Uterus (tissue), 2 donors: ENCODE measurements around the gene SPDYE16.
"Not testable (repeated sequence)": the region's sequence is repeated elsewhere in the genome, so short reads cannot be mapped to it uniquely, and the experiment has no call there.

Source experiments
- POLR2A ChIP-seq, 2 donors: fragments of 450-650 bp; IDR thresholded peaks; one replicate each; pipeline ENCODE4 v1.6.1; 2016; ENCODE audit warnings: antibody characterized with exemption in 2 of 2, mild to moderate bottlenecking in 1 of 2, moderate library complexity in 1 of 2
- TF ChIP-seq, protein P1 (sequence below), 4 experiments: fragments of 200-600 bp in 2 of 4; fragments of 450-650 bp in 2 of 4; sonication (generic) in 2 of 4; IDR thresholded peaks; one replicate each; pipeline ENCODE4 v1.5.1; 2016 to 2019; ENCODE audit warnings: antibody characterized with exemption in 4 of 4, mild to moderate bottlenecking in 2 of 4, moderate library complexity in 1 of 4

DNA sequence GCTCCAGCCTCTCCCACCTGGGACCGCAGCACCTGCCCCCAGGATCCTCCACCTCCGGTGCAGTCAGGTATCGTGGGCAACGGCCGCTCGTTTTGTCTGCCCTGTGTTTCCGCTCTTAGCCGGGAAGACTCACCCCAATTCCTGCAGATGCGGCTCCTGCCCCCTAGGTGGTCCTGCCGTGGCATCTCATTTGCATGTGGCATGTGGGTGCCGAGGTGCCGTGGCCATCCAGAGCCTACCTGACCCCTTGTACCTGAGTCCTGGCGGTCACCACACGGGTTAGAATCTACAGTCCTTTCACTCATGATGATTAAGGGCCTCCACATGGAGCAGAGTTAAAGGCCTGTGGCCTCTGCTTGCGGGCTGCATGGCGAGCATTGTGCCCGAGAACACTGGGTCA lies 60.0 kb downstream of the SPDYE16 start:
- TF ChIP-seq, protein P1, sequence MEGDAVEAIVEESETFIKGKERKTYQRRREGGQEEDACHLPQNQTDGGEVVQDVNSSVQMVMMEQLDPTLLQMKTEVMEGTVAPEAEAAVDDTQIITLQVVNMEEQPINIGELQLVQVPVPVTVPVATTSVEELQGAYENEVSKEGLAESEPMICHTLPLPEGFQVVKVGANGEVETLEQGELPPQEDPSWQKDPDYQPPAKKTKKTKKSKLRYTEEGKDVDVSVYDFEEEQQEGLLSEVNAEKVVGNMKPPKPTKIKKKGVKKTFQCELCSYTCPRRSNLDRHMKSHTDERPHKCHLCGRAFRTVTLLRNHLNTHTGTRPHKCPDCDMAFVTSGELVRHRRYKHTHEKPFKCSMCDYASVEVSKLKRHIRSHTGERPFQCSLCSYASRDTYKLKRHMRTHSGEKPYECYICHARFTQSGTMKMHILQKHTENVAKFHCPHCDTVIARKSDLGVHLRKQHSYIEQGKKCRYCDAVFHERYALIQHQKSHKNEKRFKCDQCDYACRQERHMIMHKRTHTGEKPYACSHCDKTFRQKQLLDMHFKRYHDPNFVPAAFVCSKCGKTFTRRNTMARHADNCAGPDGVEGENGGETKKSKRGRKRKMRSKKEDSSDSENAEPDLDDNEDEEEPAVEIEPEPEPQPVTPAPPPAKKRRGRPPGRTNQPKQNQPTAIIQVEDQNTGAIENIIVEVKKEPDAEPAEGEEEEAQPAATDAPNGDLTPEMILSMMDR (IDR thresholded peaks at IDR 0.05): not testable (repeated sequence)
- TF ChIP-seq POLR2A (IDR thresholded peaks at IDR 0.05): not testable (repeated sequence)
